Activated CD4-positive, alpha-beta memory T cell treated with anti-CD3 and anti-CD28 coated beads for 36 hours (primary cell): ENCODE measurements around the gene DENND1A. TPM values are rescaled to one million over a fixed set of nuclear protein-coding genes. Genes with fewer than 3 reads are reported as not detected.

ENCODE experiments used
- CTCF ChIA-PET: fragments of 350-600 bp; sonication (Branson Sonifier 250); formaldehyde crosslinking; loops from one replicate; lab custom pipeline; 2021; ENCODE audit warnings: antibody characterized with exemption, inconsistent platforms; lab: Charles Lee
- POLR2A ChIA-PET: fragments of 350-600 bp; sonication (Branson Sonifier 250); formaldehyde crosslinking; loops from one replicate; lab custom pipeline; 2021; ENCODE audit warnings: antibody characterized with exemption; lab: Charles Lee
- DNase-seq: peaks from one replicate; pipeline ENCODE4 v3.0.0-alpha.2; 2020
- H3K27ac Mint-ChIP-seq: one replicate; pipeline ENCODE4 v1.8.0; 2021; ENCODE audit warnings: mixed read lengths
- H3K27me3 Mint-ChIP-seq: one replicate; pipeline ENCODE4 v1.8.0; 2021; ENCODE audit warnings: mixed read lengths
- H3K36me3 Mint-ChIP-seq: one replicate; pipeline ENCODE4 v1.8.0; 2021; ENCODE audit warnings: mixed read lengths
- H3K4me1 Mint-ChIP-seq: one replicate; pipeline ENCODE4 v1.8.0; 2021; ENCODE audit warnings: low read depth, mixed read lengths
- H3K4me3 Mint-ChIP-seq: one replicate; pipeline ENCODE4 v1.8.0; 2021; ENCODE audit warnings: mild to moderate bottlenecking, mixed read lengths
- H3K9me3 Mint-ChIP-seq: one replicate; pipeline ENCODE4 v1.8.0; 2021; ENCODE audit warnings: mixed read lengths
- intact Hi-C: fragments of 100-400 bp; cut with micrococcal nuclease; formaldehyde crosslinking; loops from one replicate; pipeline ENCODE4 v1.15.1; 2023
- total RNA-seq, 2 experiments: library from RNA; stranded (reverse); gene quantifications; one replicate each; pipeline ENCODE4 v1.2.3, GENCODE V29; 2021

Gene DENND1A
- total RNA-seq, 2 experiments from 2014 or later, result 17.3 to 18.0 TPM

GRCh38 chr9:123455187-123455586 is 474.7 kb downstream of the DENND1A start:
- peaks cover 5% of the 10 kb centered on the region for H3K36me3 Mint-ChIP-seq
- CTCF ChIA-PET, result no interaction called here
- POLR2A ChIA-PET, result no interaction called here

GRCh38 chr9:123454361-123454760 is 475.6 kb downstream of the DENND1A start:
- Mint-ChIP-seq H3K27me3 (no peaks in the 10 kb centered on the region), H3K9me3 (no peaks in the 10 kb centered on the region), H3K36me3 (peaks cover 5% of the 10 kb centered on the region), H3K4me3 (no peak overlapping the region), H3K27ac (no peak overlapping the region), H3K4me1 (no peaks in the 10 kb centered on the region)
- POLR2A ChIA-PET, result interaction anchor here (0.5 kb wide), 1 partner anchor 17 kb away, joined by 3 read pairs; no protein-coding TSS in a partner anchor
- no peak for DNase-seq
- CTCF ChIA-PET, result no interaction called here
- intact Hi-C loops, result no loop called here

More at GRCh38 chr9:123455187-123455586, 474.7 kb downstream of the DENND1A start:
- Mint-ChIP-seq H3K4me1 (no peaks in the 10 kb centered on the region), H3K27me3 (no peaks in the 10 kb centered on the region), H3K9me3 (no peaks in the 10 kb centered on the region), H3K27ac (no peak overlapping the region), H3K4me3 (no peak overlapping the region)
- DNase-seq, result no peak
- intact Hi-C loops, result no loop called here

GRCh38 chr9:123453831-123454321 is 476.1 kb downstream of the DENND1A start:
- Mint-ChIP-seq H3K4me1 (no peaks in the 10 kb centered on the region), H3K9me3 (no peaks in the 10 kb centered on the region), H3K36me3 (peaks cover 5% of the 10 kb centered on the region), H3K4me3 (no peak overlapping the region), H3K27ac (no peak overlapping the region), H3K27me3 (no peaks in the 10 kb centered on the region)
- CTCF ChIA-PET, result no interaction called here
- intact Hi-C loops, result no loop called here
- POLR2A ChIA-PET, result interaction anchor here (0.5 kb wide), 1 partner anchor 17 kb away, joined by 3 read pairs; no protein-coding TSS in a partner anchor
- DNase-seq, result no peak

- Mint-ChIP-seq H3K4me3 (no peak overlapping the region), H3K9me3 (no peaks in the 10 kb centered on the region), H3K4me1 (no peaks in the 10 kb centered on the region), H3K36me3 (peaks cover 5% of the 10 kb centered on the region), H3K27ac (no peak overlapping the region), H3K27me3 (no peaks in the 10 kb centered on the region)
- CTCF ChIA-PET, result no interaction called here
- DNase-seq, result no peak
- POLR2A ChIA-PET, result no interaction called here
- intact Hi-C loops, result no loop called here
Observed at GRCh38 chr9:123453076-123453667, 476.8 kb downstream of the DENND1A start.

GRCh38 chr9:123450996-123451395 is 478.9 kb downstream of the DENND1A start:
- H3K27ac Mint-ChIP-seq, result no peak overlapping the region
- H3K27me3 Mint-ChIP-seq, result no peaks in the 10 kb centered on the region
- POLR2A ChIA-PET, result no interaction called here
- no peak for DNase-seq
- intact Hi-C loops, result no loop called here
- CTCF ChIA-PET, result no interaction called here
- peaks cover 5% of the 10 kb centered on the region for H3K36me3 Mint-ChIP-seq
- H3K9me3 Mint-ChIP-seq, result no peaks in the 10 kb centered on the region
- H3K4me1 Mint-ChIP-seq, result no peaks in the 10 kb centered on the region
- H3K4me3 Mint-ChIP-seq, result no peak overlapping the region

- intact Hi-C loops, result no loop called here
- DNase-seq, result no peak
- ChIA-PET POLR2A (no interaction called here), CTCF (no interaction called here)
- Mint-ChIP-seq H3K9me3 (no peaks in the 10 kb centered on the region), H3K4me1 (no peaks in the 10 kb centered on the region), H3K27me3 (no peaks in the 10 kb centered on the region), H3K27ac (no peak overlapping the region), H3K36me3 (peaks cover 8% of the 10 kb centered on the region), H3K4me3 (no peak overlapping the region)
Observed at GRCh38 chr9:123450098-123450770, 479.7 kb downstream of the DENND1A start.

GRCh38 chr9:123447934-123448646 is 481.8 kb downstream of the DENND1A start:
- Mint-ChIP-seq H3K9me3 (no peaks in the 10 kb centered on the region), H3K27me3 (no peaks in the 10 kb centered on the region), H3K4me3 (no peak overlapping the region), H3K4me1 (no peaks in the 10 kb centered on the region), H3K36me3 (peaks cover 8% of the 10 kb centered on the region), H3K27ac (no peak overlapping the region)
- intact Hi-C loops, result no loop called here
- ChIA-PET POLR2A (no interaction called here), CTCF (interaction anchor here (1.4 kb wide), 1 partner anchor 63 kb away, joined by 3 read pairs; no protein-coding TSS in a partner anchor)
- DNase-seq, result no peak

- no peaks in the 10 kb centered on the region for H3K9me3 Mint-ChIP-seq
- intact Hi-C loops, result no loop called here
- no peaks in the 10 kb centered on the region for H3K4me1 Mint-ChIP-seq
- no peak for DNase-seq
- peaks cover 5% of the 10 kb centered on the region for H3K36me3 Mint-ChIP-seq
- ChIA-PET CTCF (no interaction called here), POLR2A (no interaction called here)
- H3K27ac Mint-ChIP-seq, result no peak overlapping the region
- H3K4me3 Mint-ChIP-seq, result no peak overlapping the region
- H3K27me3 Mint-ChIP-seq, result no peaks in the 10 kb centered on the region
Observed at GRCh38 chr9:123445981-123446610, 483.8 kb downstream of the DENND1A start.

- Mint-ChIP-seq H3K9me3 (no peaks in the 10 kb centered on the region), H3K4me1 (no peaks in the 10 kb centered on the region), H3K36me3 (peaks cover 5% of the 10 kb centered on the region), H3K4me3 (no peak overlapping the region), H3K27ac (no peak overlapping the region), H3K27me3 (no peaks in the 10 kb centered on the region)
- ChIA-PET CTCF (no interaction called here), POLR2A (no interaction called here)
- DNase-seq, result no peak
- intact Hi-C loops, result no loop called here
Observed at GRCh38 chr9:123445116-123445515, 484.8 kb downstream of the DENND1A start.

- POLR2A ChIA-PET, result no interaction called here
- intact Hi-C loops, result no loop called here
Observed at GRCh38 chr9:123441769-123442168, 488.2 kb downstream of the DENND1A start.

GRCh38 chr9:123440256-123440655 is 489.7 kb downstream of the DENND1A start:
- Mint-ChIP-seq H3K9me3 (no peaks in the 10 kb centered on the region), H3K27ac (no peak overlapping the region), H3K4me3 (no peak overlapping the region), H3K27me3 (no peaks in the 10 kb centered on the region), H3K36me3 (peaks cover 4% of the 10 kb centered on the region), H3K4me1 (no peaks in the 10 kb centered on the region)
- CTCF ChIA-PET, result no interaction called here
- DNase-seq, result no peak
- intact Hi-C loops, result no loop called here
- POLR2A ChIA-PET, result no interaction called here

More at GRCh38 chr9:123441769-123442168, 488.2 kb downstream of the DENND1A start:
- Mint-ChIP-seq H3K4me3 (no peak overlapping the region), H3K9me3 (no peaks in the 10 kb centered on the region), H3K27ac (no peak overlapping the region), H3K27me3 (no peaks in the 10 kb centered on the region), H3K4me1 (no peaks in the 10 kb centered on the region), H3K36me3 (peaks cover 7% of the 10 kb centered on the region)
- CTCF ChIA-PET, result no interaction called here
- DNase-seq, result no peak

GRCh38 chr9:123438821-123439220 is 491.1 kb downstream of the DENND1A start:
- H3K27me3 Mint-ChIP-seq, result no peaks in the 10 kb centered on the region
- DNase-seq, result no peak
- no peaks in the 10 kb centered on the region for H3K9me3 Mint-ChIP-seq
- H3K27ac Mint-ChIP-seq, result no peak overlapping the region
- no peak overlapping the region for H3K4me3 Mint-ChIP-seq
- H3K36me3 Mint-ChIP-seq, result peaks cover 2% of the 10 kb centered on the region
- ChIA-PET CTCF (no interaction called here), POLR2A (no interaction called here)
- intact Hi-C loops, result no loop called here
- H3K4me1 Mint-ChIP-seq, result no peaks in the 10 kb centered on the region
